ENCODE results near the gene THBS4. TPM values are rescaled to one million over a fixed set of nuclear protein-coding genes. Genes with fewer than 3 reads are reported as not detected.

THBS4 gene
- total and polyA plus RNA-seq, 5 donors from 2014 or later, result not detected

DNA sequence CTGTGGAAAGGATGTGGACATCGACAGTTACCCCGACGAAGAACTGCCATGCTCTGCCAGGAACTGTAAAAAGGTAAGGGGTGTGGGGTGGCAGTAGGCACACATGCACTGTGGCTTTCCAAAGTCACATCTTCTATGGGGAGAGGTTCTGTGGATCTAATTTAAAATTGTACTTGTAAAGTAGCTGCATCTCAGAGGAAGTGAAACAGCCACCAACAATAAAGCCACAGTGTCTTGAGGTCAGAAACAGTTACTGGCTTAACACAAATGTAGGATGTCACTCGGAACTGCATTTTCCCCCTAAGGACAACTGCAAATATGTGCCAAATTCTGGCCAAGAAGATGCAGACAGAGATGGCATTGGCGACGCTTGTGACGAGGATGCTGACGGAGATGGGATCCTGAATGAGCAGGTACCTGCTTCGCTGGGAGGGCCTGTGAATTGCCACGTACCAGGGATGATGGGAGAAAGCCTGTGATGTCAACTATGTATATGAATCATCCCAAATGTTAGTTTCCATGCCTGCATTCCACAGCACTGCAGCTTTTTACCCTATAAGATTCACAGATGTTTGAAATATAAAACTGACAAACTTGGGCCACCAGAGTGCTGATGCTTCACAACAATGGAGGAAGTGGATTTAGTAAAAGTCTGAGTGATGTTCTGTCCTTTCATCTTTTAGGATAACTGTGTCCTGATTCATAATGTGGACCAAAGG lies 35.3 kb downstream of the THBS4 start:
- H3K27me3 ChIP-seq (ENCODE audit: control insufficient read depth, insufficient read depth, low read length), result no peaks in the 10 kb centered on the region
- no peak overlapping the region for H3K4me3 Mint-ChIP-seq
- H3K27ac Mint-ChIP-seq, result no peak overlapping the region
- H3K27ac ChIP-seq (ENCODE audit: insufficient read depth, low read length, poor library complexity, severe bottlenecking), result no peak overlapping the region
- no peaks in the 10 kb centered on the region for H3K36me3 ChIP-seq (ENCODE audit: control insufficient read depth, insufficient read depth, low read length)
- no peaks in the 10 kb centered on the region for H3K9me3 ChIP-seq (ENCODE audit: control insufficient read depth in 2 of 2, low read length in 2 of 2)
- no peak overlapping the region for H3K4me3 ChIP-seq (ENCODE audit: low read depth, low read length)
- no peak for DNase-seq
- H3K4me1 ChIP-seq (ENCODE audit: control insufficient read depth, insufficient read depth, low read length, poor library complexity, severe bottlenecking), result no peaks in the 10 kb centered on the region
- H3K9me3 Mint-ChIP-seq, result no peaks in the 10 kb centered on the region
- ATAC-seq (ENCODE audit: low read depth in 2 of 2), result no peak
- peaks cover 4% of the 10 kb centered on the region for H3K27me3 Mint-ChIP-seq
- peaks cover 21% of the 10 kb centered on the region for H3K36me3 Mint-ChIP-seq
- H3K4me1 Mint-ChIP-seq, result no peaks in the 10 kb centered on the region

GRCh38 chr5:80071510-80072021 lies 36.4 kb downstream of the THBS4 start:
- Histone ChIP-seq H3K4me3 (ENCODE audit: low read depth, low read length) (no peak overlapping the region), H3K4me1 (ENCODE audit: control insufficient read depth, insufficient read depth, low read length, poor library complexity, severe bottlenecking) (no peaks in the 10 kb centered on the region), H3K36me3 (ENCODE audit: control insufficient read depth, insufficient read depth, low read length) (no peaks in the 10 kb centered on the region), H3K27me3 (ENCODE audit: control insufficient read depth, insufficient read depth, low read length) (no peaks in the 10 kb centered on the region), H3K27ac (ENCODE audit: insufficient read depth, low read length, poor library complexity, severe bottlenecking) (no peak overlapping the region), H3K9me3 (ENCODE audit: control insufficient read depth in 2 of 2, low read length in 2 of 2) (no peaks in the 10 kb centered on the region)
- Mint-ChIP-seq H3K4me1 (no peaks in the 10 kb centered on the region), H3K36me3 (peaks cover 21% of the 10 kb centered on the region), H3K4me3 (no peak overlapping the region), H3K9me3 (no peaks in the 10 kb centered on the region), H3K27me3 (peaks cover 4% of the 10 kb centered on the region), H3K27ac (no peak overlapping the region)
- DNase-seq (no peak), ATAC-seq (ENCODE audit: low read depth in 2 of 2) (no peak)

DNA sequence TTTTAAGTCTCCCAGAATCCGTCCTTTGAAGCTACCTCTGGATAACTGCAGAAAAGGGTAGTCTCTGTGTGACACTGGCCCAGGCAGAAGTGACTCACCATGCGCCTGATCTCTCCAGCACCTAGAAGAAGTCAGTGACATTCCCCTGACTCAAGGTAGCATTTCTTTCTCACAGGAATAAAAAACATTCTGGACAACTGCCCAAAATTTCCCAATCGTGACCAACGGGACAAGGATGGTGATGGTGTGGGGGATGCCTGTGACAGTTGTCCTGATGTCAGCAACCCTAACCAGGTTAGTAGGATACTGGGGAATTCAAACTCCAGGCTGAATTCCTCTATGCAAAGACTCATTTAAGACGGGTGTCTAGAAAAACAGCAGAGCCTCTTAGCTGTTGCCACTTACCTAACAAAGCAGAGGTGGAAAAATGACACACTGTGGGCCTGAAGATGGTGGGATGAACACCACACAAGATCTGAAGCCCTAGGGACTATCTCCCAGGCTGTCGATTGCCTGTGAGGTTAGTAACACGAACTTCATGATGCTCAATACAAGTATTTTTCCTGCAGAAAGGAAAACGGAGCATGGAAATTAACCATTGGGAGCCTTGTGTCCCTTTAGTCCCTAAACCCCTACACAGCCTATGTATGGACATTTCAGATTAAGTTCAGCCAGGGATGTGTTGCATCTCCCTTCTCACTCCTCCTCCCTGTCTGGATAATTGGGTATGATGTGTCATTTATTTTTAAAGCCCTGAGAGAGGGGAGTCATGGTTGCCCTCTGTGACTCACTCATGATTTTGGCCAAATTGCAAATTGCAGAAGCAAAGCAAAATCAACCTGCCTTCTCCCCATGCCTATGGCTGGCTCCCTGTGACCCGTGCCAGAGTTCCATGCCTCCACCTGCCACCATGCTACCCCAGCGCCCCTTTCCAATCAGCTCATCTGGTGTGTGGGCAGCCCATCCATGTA lies 37.2 kb downstream of the THBS4 start:
- Histone ChIP-seq H3K4me1 (ENCODE audit: control insufficient read depth, insufficient read depth, low read length, poor library complexity, severe bottlenecking) (no peaks in the 10 kb centered on the region), H3K27ac (ENCODE audit: insufficient read depth, low read length, poor library complexity, severe bottlenecking) (no peak overlapping the region), H3K36me3 (ENCODE audit: control insufficient read depth, insufficient read depth, low read length) (no peaks in the 10 kb centered on the region), H3K9me3 (ENCODE audit: control insufficient read depth in 2 of 2, low read length in 2 of 2) (no peaks in the 10 kb centered on the region), H3K4me3 (ENCODE audit: low read depth, low read length) (no peak overlapping the region), H3K27me3 (ENCODE audit: control insufficient read depth, insufficient read depth, low read length) (no peaks in the 10 kb centered on the region)
- ATAC-seq (ENCODE audit: low read depth in 2 of 2), result no peak
- Mint-ChIP-seq H3K27ac (peak overlapping the region in 1 of 3 donors; percentile 56), H3K9me3 (no peaks in the 10 kb centered on the region), H3K4me3 (no peak overlapping the region), H3K36me3 (peaks cover 22% of the 10 kb centered on the region), H3K4me1 (no peaks in the 10 kb centered on the region), H3K27me3 (peaks cover 4% of the 10 kb centered on the region)
- no peak for DNase-seq

- H3K9me3 Mint-ChIP-seq, result no peaks in the 10 kb centered on the region
- no peaks in the 10 kb centered on the region for H3K27me3 Mint-ChIP-seq
- Histone ChIP-seq H3K27ac (ENCODE audit: insufficient read depth, low read length, poor library complexity, severe bottlenecking) (no peak overlapping the region), H3K4me3 (ENCODE audit: low read depth, low read length) (no peak overlapping the region), H3K36me3 (ENCODE audit: control insufficient read depth, insufficient read depth, low read length) (no peaks in the 10 kb centered on the region), H3K27me3 (ENCODE audit: control insufficient read depth, insufficient read depth, low read length) (no peaks in the 10 kb centered on the region), H3K9me3 (ENCODE audit: control insufficient read depth in 2 of 2, low read length in 2 of 2) (no peaks in the 10 kb centered on the region), H3K4me1 (ENCODE audit: control insufficient read depth, insufficient read depth, low read length, poor library complexity, severe bottlenecking) (no peaks in the 10 kb centered on the region)
- H3K4me3 Mint-ChIP-seq, result no peak overlapping the region
- H3K36me3 Mint-ChIP-seq, result peaks cover 16% of the 10 kb centered on the region
- no peak for DNase-seq
- no peak for ATAC-seq (ENCODE audit: low read depth in 2 of 2)
- no peaks in the 10 kb centered on the region for H3K4me1 Mint-ChIP-seq
- no peak overlapping the region for H3K27ac Mint-ChIP-seq
Observed at GRCh38 chr5:80076131-80077050, 41.2 kb downstream of the THBS4 start.

GRCh38 chr5:80077051-80077714 lies 42.0 kb downstream of the THBS4 start:
- peaks cover 0 to 3% (median 0%) of the 10 kb centered on the region in 4 donors for H3K4me1 Mint-ChIP-seq
- no peak overlapping the region for H3K4me3 Mint-ChIP-seq
- H3K27me3 Mint-ChIP-seq, result no peaks in the 10 kb centered on the region

DNA sequence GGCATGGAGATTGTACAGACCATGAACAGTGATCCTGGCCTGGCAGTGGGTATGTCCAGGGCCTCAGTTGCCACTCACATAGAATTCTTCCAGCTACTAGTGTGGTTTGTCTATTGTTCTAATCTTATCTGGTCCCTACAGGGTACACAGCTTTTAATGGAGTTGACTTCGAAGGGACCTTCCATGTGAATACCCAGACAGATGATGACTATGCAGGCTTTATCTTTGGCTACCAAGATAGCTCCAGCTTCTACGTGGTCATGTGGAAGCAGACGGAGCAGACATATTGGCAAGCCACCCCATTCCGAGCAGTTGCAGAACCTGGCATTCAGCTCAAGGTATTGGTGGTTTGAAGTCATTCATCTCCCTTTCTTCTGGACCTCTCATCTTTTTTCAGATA lies 43.8 kb downstream of the THBS4 start:
- DNase-seq (no peak), ATAC-seq (ENCODE audit: low read depth in 2 of 2) (no peak)
- peaks cover 5% of the 10 kb centered on the region for H3K36me3 Mint-ChIP-seq
- peaks cover 4 to 14% (median 6%) of the 10 kb centered on the region in 4 donors for H3K4me1 Mint-ChIP-seq
- Histone ChIP-seq H3K36me3 (ENCODE audit: control insufficient read depth, insufficient read depth, low read length) (no peaks in the 10 kb centered on the region), H3K4me3 (ENCODE audit: low read depth, low read length) (no peak overlapping the region), H3K9me3 (ENCODE audit: control insufficient read depth in 2 of 2, low read length in 2 of 2) (no peaks in the 10 kb centered on the region), H3K4me1 (ENCODE audit: control insufficient read depth, insufficient read depth, low read length, poor library complexity, severe bottlenecking) (peaks cover 9% of the 10 kb centered on the region), H3K27me3 (ENCODE audit: control insufficient read depth, insufficient read depth, low read length) (no peaks in the 10 kb centered on the region), H3K27ac (ENCODE audit: insufficient read depth, low read length, poor library complexity, severe bottlenecking) (no peak overlapping the region)
- H3K4me3 Mint-ChIP-seq, result no peak overlapping the region
- no peaks in the 10 kb centered on the region for H3K27me3 Mint-ChIP-seq
- H3K27ac Mint-ChIP-seq, result no peak overlapping the region
- H3K9me3 Mint-ChIP-seq, result no peaks in the 10 kb centered on the region

More at GRCh38 chr5:80077051-80077714, 42.0 kb downstream of the THBS4 start:
- Mint-ChIP-seq H3K9me3 (no peaks in the 10 kb centered on the region), H3K27ac (no peak overlapping the region), H3K36me3 (peaks cover 9% of the 10 kb centered on the region)
- DNase-seq (no peak), ATAC-seq (ENCODE audit: low read depth in 2 of 2) (no peak)
- Histone ChIP-seq H3K9me3 (ENCODE audit: control insufficient read depth in 2 of 2, low read length in 2 of 2) (no peaks in the 10 kb centered on the region), H3K27me3 (ENCODE audit: control insufficient read depth, insufficient read depth, low read length) (no peaks in the 10 kb centered on the region), H3K4me3 (ENCODE audit: low read depth, low read length) (no peak overlapping the region), H3K27ac (ENCODE audit: insufficient read depth, low read length, poor library complexity, severe bottlenecking) (no peak overlapping the region), H3K36me3 (ENCODE audit: control insufficient read depth, insufficient read depth, low read length) (no peaks in the 10 kb centered on the region), H3K4me1 (ENCODE audit: control insufficient read depth, insufficient read depth, low read length, poor library complexity, severe bottlenecking) (no peaks in the 10 kb centered on the region)

- Histone ChIP-seq H3K9me3 (ENCODE audit: control insufficient read depth in 2 of 2, low read length in 2 of 2) (no peaks in the 10 kb centered on the region), H3K4me3 (ENCODE audit: low read depth, low read length) (no peak overlapping the region), H3K27ac (ENCODE audit: insufficient read depth, low read length, poor library complexity, severe bottlenecking) (no peak overlapping the region), H3K36me3 (ENCODE audit: control insufficient read depth, insufficient read depth, low read length) (no peaks in the 10 kb centered on the region), H3K4me1 (ENCODE audit: control insufficient read depth, insufficient read depth, low read length, poor library complexity, severe bottlenecking) (peaks cover 9% of the 10 kb centered on the region), H3K27me3 (ENCODE audit: control insufficient read depth, insufficient read depth, low read length) (no peaks in the 10 kb centered on the region)
- Mint-ChIP-seq H3K36me3 (peaks cover 4% of the 10 kb centered on the region), H3K9me3 (no peaks in the 10 kb centered on the region), H3K4me3 (peak overlapping the region in 1 of 4 donors; percentile 3), H3K27me3 (peaks cover 4% of the 10 kb centered on the region), H3K27ac (no peak overlapping the region), H3K4me1 (peaks cover 4 to 14% (median 6%) of the 10 kb centered on the region in 4 donors)
- no peak for DNase-seq
- no peak for ATAC-seq (ENCODE audit: low read depth in 2 of 2)
Observed at GRCh38 chr5:80082281-80082680, 47.1 kb downstream of the THBS4 start.

All from CD4-positive, CD25-positive, alpha-beta regulatory T cell (primary cell).